Measurements from ENCODE around the gene P4HA2.
A peak's percentile ranks its signal among the peaks of the same experiment; 100 is the strongest.

The P4HA2 gene

DNA sequence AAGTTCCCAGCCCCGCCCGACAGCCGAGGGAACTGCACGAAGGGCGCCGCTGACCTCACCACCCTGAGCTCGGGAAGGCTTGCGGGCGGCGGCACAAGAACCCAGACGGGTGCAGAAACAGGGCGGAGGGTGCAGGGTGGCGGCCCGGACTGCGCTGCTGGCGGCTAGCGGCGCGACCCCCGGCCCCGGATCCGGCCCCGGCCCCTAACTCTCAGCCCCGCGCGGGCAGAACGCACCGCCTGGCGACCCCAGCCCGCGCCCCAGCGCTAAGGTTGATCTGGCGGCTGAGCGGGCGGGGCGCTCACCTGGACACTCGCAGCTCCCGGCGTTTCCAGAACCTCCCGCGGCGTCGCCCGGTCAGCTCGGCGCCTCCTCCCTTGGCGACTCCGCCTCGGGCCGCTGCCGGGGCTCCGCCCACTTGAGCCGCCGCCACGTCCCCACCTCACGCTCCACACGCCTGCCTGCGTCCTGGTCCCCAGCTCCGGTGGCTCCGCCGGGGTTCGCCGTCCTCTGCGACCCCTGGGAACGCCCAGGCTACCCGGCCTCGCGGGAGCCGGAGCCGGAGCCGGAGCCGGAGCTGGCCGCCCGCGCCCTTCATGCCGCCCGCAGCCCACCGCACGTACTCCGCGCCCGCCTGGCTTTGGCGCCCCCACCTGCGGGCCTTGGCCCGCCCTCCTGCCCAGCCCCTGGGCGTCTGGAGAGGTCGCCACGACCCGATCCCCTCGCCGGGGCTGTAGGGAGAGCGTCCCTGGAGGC is at the start of gene P4HA2:
Gene P4HA2 (minus strand): TSS at position 369 of the 756 bp plus-strand sequence. CDS start 9,227 bp downstream, outside the sequence.
- TF ChIP-seq, protein P1, sequence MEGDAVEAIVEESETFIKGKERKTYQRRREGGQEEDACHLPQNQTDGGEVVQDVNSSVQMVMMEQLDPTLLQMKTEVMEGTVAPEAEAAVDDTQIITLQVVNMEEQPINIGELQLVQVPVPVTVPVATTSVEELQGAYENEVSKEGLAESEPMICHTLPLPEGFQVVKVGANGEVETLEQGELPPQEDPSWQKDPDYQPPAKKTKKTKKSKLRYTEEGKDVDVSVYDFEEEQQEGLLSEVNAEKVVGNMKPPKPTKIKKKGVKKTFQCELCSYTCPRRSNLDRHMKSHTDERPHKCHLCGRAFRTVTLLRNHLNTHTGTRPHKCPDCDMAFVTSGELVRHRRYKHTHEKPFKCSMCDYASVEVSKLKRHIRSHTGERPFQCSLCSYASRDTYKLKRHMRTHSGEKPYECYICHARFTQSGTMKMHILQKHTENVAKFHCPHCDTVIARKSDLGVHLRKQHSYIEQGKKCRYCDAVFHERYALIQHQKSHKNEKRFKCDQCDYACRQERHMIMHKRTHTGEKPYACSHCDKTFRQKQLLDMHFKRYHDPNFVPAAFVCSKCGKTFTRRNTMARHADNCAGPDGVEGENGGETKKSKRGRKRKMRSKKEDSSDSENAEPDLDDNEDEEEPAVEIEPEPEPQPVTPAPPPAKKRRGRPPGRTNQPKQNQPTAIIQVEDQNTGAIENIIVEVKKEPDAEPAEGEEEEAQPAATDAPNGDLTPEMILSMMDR (conservative IDR thresholded peaks at IDR 0.05), result no peak; the same call in 1 of the 2 replicates
- TF ChIP-seq ZFX (IDR thresholded peaks at IDR 0.05), result no peak
- peak within 1 kb of the TSS; percentile 75 for H3K27ac ChIP-seq

DNA sequence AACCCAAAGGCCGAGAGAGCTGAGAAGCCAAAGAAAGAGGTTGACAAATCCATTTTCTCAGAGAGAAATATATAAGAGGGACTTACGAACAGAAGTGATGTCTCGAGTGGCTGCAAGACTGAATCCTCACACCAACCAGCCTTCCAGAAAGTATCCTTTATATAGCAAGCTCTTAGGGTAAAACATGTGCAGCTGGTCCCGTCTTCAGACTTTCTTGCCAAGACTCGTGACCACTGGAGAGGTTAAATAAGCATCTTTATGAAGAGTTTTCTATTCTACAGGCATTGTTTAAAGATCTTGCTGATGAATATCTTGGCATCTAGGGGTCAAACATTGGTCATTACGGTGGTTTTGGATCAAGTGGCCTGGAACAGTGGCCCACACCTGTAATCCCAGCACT is 49.6 kb upstream of the P4HA2 start:
- no peak for TF ChIP-seq ZFX (IDR thresholded peaks at IDR 0.05)
- TF ChIP-seq, protein P1 (conservative IDR thresholded peaks at IDR 0.05), result no peak
- no peak overlapping the region for H3K27ac ChIP-seq

DNA sequence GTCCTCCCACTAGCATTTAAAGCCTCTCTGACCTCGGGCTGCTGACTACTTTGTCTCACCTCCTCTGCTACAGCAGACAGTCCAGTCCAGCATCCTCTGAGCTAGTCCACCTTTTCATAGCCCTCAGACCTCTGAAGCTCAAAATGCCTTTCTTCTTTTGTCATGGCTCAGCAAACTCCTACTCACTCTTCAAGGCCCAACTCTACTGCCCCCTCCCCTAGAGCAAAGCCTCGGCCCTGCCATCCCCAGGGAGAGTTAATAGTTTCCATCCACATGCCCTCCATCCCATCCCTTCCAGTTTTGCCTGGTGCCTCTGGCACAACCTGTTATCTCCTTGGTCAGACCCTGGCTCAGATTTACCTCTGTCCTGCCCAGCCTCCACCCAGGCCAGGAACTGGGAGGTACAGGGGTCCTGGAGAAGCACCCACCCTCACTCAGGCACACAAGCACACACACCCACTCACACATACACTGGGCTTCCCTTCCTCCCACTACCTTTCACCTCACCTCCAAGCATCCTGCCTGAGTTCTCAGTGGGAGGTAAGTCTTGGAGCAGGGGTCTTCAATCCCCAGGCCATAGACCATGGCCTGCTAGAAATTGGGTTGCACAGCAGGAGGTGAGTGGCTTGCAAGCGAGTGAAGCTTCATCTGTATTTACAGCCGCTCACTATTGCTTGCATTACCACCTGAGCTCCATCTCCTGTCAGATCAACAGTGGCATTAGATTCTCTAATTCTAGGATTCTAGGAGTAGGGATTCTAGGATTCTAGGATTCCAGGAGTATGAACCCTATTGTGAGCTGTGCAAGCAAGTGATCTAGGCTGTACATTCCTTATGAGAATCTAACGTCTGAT is 47.9 kb upstream of the P4HA2 start:
- TF ChIP-seq, protein P1 (conservative IDR thresholded peaks at IDR 0.05), result no peak
- no peak for TF ChIP-seq ZFX (IDR thresholded peaks at IDR 0.05)
- no peak overlapping the region for H3K27ac ChIP-seq

DNA sequence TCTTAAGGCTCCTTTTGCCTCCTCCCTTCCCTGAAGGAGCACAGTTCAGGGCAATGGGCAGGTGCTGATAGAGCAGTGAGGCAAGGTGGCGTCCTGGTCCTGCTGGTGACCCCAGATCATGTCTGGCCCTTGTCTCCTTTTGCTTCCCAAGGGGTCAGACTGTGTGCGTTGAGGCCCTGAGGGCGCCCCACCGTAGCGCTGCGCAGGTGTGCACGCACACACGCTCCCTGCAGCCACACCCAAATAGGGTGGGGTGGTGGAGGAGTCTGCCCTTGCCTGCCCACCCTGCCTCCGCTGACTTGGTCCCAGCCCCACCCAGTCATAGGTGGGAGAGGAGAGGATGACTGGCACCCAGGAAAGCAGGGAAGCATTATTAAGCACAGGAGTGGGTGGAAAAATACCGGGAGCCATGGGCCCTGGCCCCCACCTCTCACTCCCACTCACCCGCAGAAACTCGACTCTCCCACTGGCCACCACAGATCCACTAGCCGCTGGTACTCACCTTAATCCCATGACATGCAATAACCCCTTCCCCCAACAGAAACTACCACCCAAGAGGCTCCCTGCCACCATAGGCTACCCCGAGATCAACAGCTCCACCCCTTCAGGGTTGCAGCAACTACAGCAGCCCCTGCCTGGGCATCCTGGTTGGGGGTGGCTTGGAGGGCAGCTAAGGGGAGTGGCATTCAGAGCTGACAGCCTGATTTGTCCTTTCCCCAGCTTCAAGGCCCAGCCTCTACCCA is 46.6 kb upstream of the P4HA2 start:
- H3K27ac ChIP-seq, result no peak overlapping the region
- no peak for TF ChIP-seq ZFX (IDR thresholded peaks at IDR 0.05)
- TF ChIP-seq, protein P1 (conservative IDR thresholded peaks at IDR 0.05), result no peak

DNA sequence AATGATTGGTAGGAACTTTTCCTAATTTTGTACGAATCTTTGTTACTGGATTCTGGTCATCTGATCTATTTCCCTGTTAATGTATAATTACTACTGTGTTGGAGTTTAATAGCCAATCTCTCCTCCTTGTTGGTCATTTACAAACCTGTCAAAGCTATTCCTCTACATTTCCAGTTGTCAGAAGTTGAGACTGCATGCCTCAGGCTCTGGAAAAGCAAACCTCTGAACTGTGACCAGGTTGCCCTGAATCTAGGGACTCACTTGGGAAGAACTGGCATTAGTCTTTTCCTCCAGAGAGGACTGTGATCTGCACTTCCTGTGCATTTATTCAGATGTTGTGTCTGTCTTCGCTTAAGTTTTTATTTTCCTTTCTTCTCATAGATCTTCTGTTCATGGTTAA is 46.0 kb upstream of the P4HA2 start:
- no peak for TF ChIP-seq ZFX (IDR thresholded peaks at IDR 0.05)
- no peak overlapping the region for H3K27ac ChIP-seq

DNA sequence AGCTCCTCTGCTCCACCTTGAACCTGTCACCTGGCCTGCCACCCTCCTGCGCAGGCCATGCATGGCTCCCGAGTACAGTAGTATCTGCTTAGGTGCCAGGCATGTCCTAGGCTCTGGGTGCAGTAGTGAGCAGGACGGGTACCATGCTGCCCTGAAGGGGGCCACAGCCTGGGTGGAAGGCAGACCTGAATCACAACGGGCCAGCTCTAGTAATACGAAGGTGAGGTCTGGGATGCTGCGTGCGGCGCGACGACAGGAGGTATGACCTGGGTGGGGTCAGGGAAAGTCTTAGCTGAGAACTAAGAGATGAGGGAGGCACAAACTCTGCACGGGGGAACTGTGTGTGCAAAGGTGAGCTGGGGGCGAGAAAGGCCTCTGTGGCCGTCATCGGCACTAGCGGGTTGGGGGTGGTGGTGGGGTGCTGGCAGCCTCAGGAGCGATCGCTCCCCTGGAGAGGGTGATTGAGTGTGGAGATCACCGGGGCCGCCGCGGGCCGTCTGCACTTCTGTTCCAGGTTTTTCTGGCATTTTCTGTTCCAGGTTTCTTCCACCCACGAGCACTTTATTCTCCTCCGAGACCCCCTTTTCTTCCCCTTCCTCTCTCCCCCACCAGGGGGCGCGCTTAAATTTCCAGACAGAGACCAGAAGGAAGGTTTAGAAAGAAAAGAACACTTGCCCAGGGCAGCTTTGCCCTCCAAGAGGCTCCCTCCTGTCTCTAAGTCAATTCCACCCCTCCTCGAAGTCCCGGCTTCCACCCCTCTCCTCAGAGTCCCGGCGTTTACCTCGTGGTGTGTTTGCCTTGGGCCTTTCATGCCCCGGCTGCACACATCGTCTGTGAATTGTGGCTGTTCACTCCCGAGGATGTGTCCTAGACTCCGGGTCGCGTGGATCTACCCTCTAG is 44.9 kb upstream of the P4HA2 start:
- TF ChIP-seq, protein P1 (conservative IDR thresholded peaks at IDR 0.05), result peak; percentile 94
- no peak for TF ChIP-seq ZFX (IDR thresholded peaks at IDR 0.05)
- H3K27ac ChIP-seq, result no peak overlapping the region; the same call in 1 of the 2 replicates

All from C4-2B (cell line).